OCI-LY7 (cell line): Measurements from ENCODE around the gene RNF224.

Experiments
- CTCF ChIP-seq: fragments of 200-600 bp; sonication (generic); conservative IDR thresholded peaks from 2 replicates; pipeline ENCODE4 v1.5.1; 2014; ENCODE audit warnings: mild to moderate bottlenecking, antibody characterized with exemption, low read length, moderate library complexity, mixed read lengths
- EZH2phosphoT487 ChIP-seq: fragments of 200-600 bp; sonication (generic); IDR thresholded peaks from 2 replicates; pipeline ENCODE4 v1.6.1; 2018; ENCODE audit warnings: low read depth, borderline replicate concordance, mild to moderate bottlenecking, mixed run types, antibody characterized with exemption, low read length, moderate library complexity, mixed read lengths

- TF ChIP-seq CTCF, result no peak
- no peak for TF ChIP-seq EZH2phosphoT487
Observed at GRCh38 chr9:137218212-137218753, 9.0 kb upstream of the RNF224 start.
